GM12878 (cell line): Measurements from ENCODE around the gene MTFMT. TPM values are rescaled to one million over a fixed set of nuclear protein-coding genes. Genes with fewer than 3 reads are reported as not detected.

Experiments used
- ATAC-seq: fragments of 200-7000 bp; cut with Tn5 transposase; 3 replicates; pipeline ENCODE4 v1.9.1; 2020; ENCODE audit warnings: mild to moderate bottlenecking, moderate library complexity
- BruUV-seq: library from RNA; stranded (reverse); fragments of 400-500 nt; replicated peaks from 2 replicates; lab custom pipeline; 2021; lab: Mats Ljungman, UMichigan
- CTCF ChIA-PET: fragments of 300-600 bp; sonication (Branson Sonifier 250); formaldehyde crosslinking; extraction: SDS; loops from one replicate; lab custom pipeline; 2021; ENCODE audit warnings: inconsistent platforms; lab: Yijun Ruan, JAX
- POLR2A ChIA-PET: fragments of 350-600 bp; formaldehyde crosslinking; extraction: SDS; loops from one replicate; lab custom pipeline; 2021; ENCODE audit warnings: inconsistent platforms; lab: Charles Lee
- RAD21 ChIA-PET: fragments of 300-600 bp; sonication (Branson Sonifier 250); formaldehyde crosslinking; loops from one replicate; lab custom pipeline; 2023; ENCODE audit warnings: antibody characterized with exemption; ENCODE audit not compliant: unreplicated experiment; lab: Charles Lee
- SMC1A ChIA-PET: fragments of 300-600 bp; sonication (Branson Sonifier 250); formaldehyde crosslinking; loops from one replicate; lab custom pipeline; 2023; ENCODE audit not compliant: unreplicated experiment, uncharacterized antibody; lab: Charles Lee
- DNase-seq: peaks from one replicate; pipeline ENCODE4 v3.0.0-alpha.2; 2011; ENCODE audit warnings: low read depth, low spot score
- FAIRE-seq: peaks from 3 replicates; lab custom pipeline; 2011; peaks lifted over from hg19 to GRCh38; lab: Jason Lieb, UNC
- H2AFZ ChIP-seq: 2 replicates; pipeline ENCODE4 v1.6.0; 2011; ENCODE audit warnings: low read depth, low read length, control low read depth; ENCODE audit not compliant: control insufficient read depth
- H3K27ac ChIP-seq: 2 replicates; pipeline ENCODE4 v1.5.1; 2011; ENCODE audit warnings: control low read depth; ENCODE audit not compliant: control insufficient read depth, insufficient read depth
- H3K27me3 ChIP-seq, 2 experiments: replicated peaks in 1 of 2; 2 replicates each; pipeline versions ENCODE4 v1.6.0 to v1.6.1; 2011; ENCODE audit warnings: low read length in 1 of 2; ENCODE audit not compliant: control insufficient read depth in 2 of 2, insufficient read depth in 2 of 2
- H3K36me3 ChIP-seq, 2 experiments: 2 replicates each; pipeline ENCODE4 v1.5.1; 2011; ENCODE audit warnings: low read length in 1 of 2; ENCODE audit not compliant: control insufficient read depth in 2 of 2, insufficient read depth in 2 of 2
- H3K4me1 ChIP-seq: 2 replicates; pipeline ENCODE4 v1.6.1; 2011; ENCODE audit warnings: mild to moderate bottlenecking, low read length, moderate library complexity, mixed read lengths; ENCODE audit not compliant: control insufficient read depth, insufficient read depth
- H3K4me2 ChIP-seq: 2 replicates; pipeline ENCODE4 v1.6.0; 2011; ENCODE audit warnings: control low read depth; ENCODE audit not compliant: control insufficient read depth, insufficient read depth
- H3K4me3 ChIP-seq: fragments of 200-600 bp; sonication (generic); 2 replicates; pipeline ENCODE4 v1.5.1; 2016
- H3K79me2 ChIP-seq: 2 replicates; pipeline ENCODE4 v1.6.0; 2011; ENCODE audit warnings: low read length; ENCODE audit not compliant: control insufficient read depth, insufficient read depth
- H3K9ac ChIP-seq: 2 replicates; pipeline ENCODE4 v1.8.0; 2011; ENCODE audit warnings: low read length, control low read depth, mixed read lengths; ENCODE audit not compliant: control insufficient read depth, insufficient read depth
- H3K9me3 ChIP-seq: replicated peaks from 3 replicates; pipeline ENCODE4 v1.5.1; 2011; ENCODE audit warnings: mild to moderate bottlenecking, low read length; ENCODE audit not compliant: control insufficient read depth, insufficient read depth
- H4K20me1 ChIP-seq: 2 replicates; pipeline ENCODE4 v1.6.0; 2011; ENCODE audit not compliant: control insufficient read depth, insufficient read depth
- CHD1 ChIP-seq: IDR thresholded peaks from 2 replicates; pipeline ENCODE4 v1.6.1; 2012; ENCODE audit warnings: low read depth, low read length, improper control_type of control experiment
- FOS ChIP-seq: IDR thresholded peaks from 3 replicates; pipeline ENCODE4 v1.6.1; 2011; ENCODE audit warnings: borderline replicate concordance; ENCODE audit not compliant: insufficient read length; ENCODE audit errors: extremely low read depth
- MLLT1 ChIP-seq: fragments of 450-650 bp; IDR thresholded peaks from 2 replicates; pipeline ENCODE4 v1.6.1; 2016; ENCODE audit warnings: mild to moderate bottlenecking
- SIN3A ChIP-seq: IDR thresholded peaks from 2 replicates; pipeline ENCODE4 v1.6.1; 2012; ENCODE audit warnings: low read depth, low read length, improper control_type of control experiment
- SPI1 ChIP-seq: IDR thresholded peaks from 2 replicates; pipeline ENCODE4 v1.6.1; 2011; ENCODE audit warnings: low read depth, mild to moderate bottlenecking, low read length, moderate library complexity, borderline replicate concordance; ENCODE audit not compliant: insufficient read depth
- YBX1 ChIP-seq: fragments of 450-650 bp; IDR thresholded peaks from 2 replicates; pipeline ENCODE4 v1.6.1; 2016; ENCODE audit warnings: antibody characterized with exemption
- WGBS: methylation state at CpG from one replicate; pipeline ENCODE4 v1.1.6; 2016; ENCODE audit warnings: low lambda C conversion rate; ENCODE audit not compliant: insufficient replicate concordance, insufficient coverage; ENCODE audit errors: missing lambda C conversion rate; 5-methylcytosine and 5-hydroxymethylcytosine counted together
- in situ Hi-C: fragments of 300-500 bp; cut with MboI; formaldehyde crosslinking; loops from 9 replicates; pipeline ENCODE4 v1.14.3; 2018; ENCODE audit warnings: mixed read lengths
- intact Hi-C: fragments of 100-400 bp; cut with micrococcal nuclease; formaldehyde crosslinking; loops from one replicate; pipeline ENCODE4 v1.14.2; 2022; ENCODE audit not compliant: unreplicated experiment
- polyA plus RNA-seq, 11 experiments: library from polyadenylated mRNA; depleted of rRNA in 4 of 11; unstranded in 6 of 11; stranded (reverse) in 5 of 11; fragments of >200 nt; fragmentation: Nextera tagmentation in 4 of 11; fragmentation: Illumina TruSeq in 1 of 11; extraction: Ambion mirVana in 4 of 11; extraction: Trizol in 1 of 11; gene quantifications; 1 replicate in 1 of 11; 2 replicates in 10 of 11; pipeline versions ENCODE4 v1.2.1 to v1.2.3, GENCODE V29; 2011 to 2016; ENCODE audit warnings: inconsistent platforms in 2 of 11, missing spikeins in 2 of 11, low read depth in 1 of 11
- total RNA-seq, 4 experiments: library from RNA; depleted of rRNA in 3 of 4; stranded (reverse); fragments of >200 nt in 3 of 4; fragmentation: Illumina TruSeq in 1 of 4; extraction: Trizol in 1 of 4; gene quantifications; 2 replicates each; pipeline versions ENCODE4 v1.2.1 to v1.2.3, GENCODE V29; 2013 to 2021

Gene MTFMT
- total and polyA plus RNA-seq, 10 of the 15 experiments (the other 5 are each of a cell fraction or from before 2014, with no cell fraction given): 1.7 to 29.8 (median 17.4) TPM

GRCh38 chr15:65028338-65028737, 1.1 kb downstream of the MTFMT start:
- peaks cover 11% of the 10 kb centered on the region for H3K4me1 ChIP-seq
- H3K4me3 ChIP-seq: peak overlapping the region; percentile 95
- peak overlapping the region; percentile 60 for H3K27ac ChIP-seq
- H4K20me1 ChIP-seq: no peaks in the 10 kb centered on the region
- H3K36me3 ChIP-seq: peaks cover 0 to 11% of the 10 kb centered on the region in 2 experiments; a peak in 1 of 4 replicates
- intact Hi-C loops: loop anchor here (2.0 to 5.0 kb wide), 2 partner anchors 38 to 136 kb away; no protein-coding TSS in a partner anchor
- TF ChIP-seq FOS: no peak
- TF ChIP-seq YBX1: 0 out of 2 replicates have a peak, but pooled peaks have one; percentile 29
- no peak for TF ChIP-seq CHD1
- peak; percentile 19; the same call in 1 of the 2 replicates for TF ChIP-seq MLLT1
- WGBS: 34% methylated on average over 10 of the region's 10 CpGs
- H3K79me2 ChIP-seq: peaks cover 20% of the 10 kb centered on the region
- peak; percentile 27 for ATAC-seq
- no peaks in the 10 kb centered on the region for H3K9me3 ChIP-seq
- FAIRE-seq: no peak
- TSS peak; percentile 54 for BruUV-seq
- POLR2A ChIA-PET: interaction anchor here (0.6 kb wide), 1 partner anchor 225 kb away, joined by 4 read pairs; no protein-coding TSS in a partner anchor
- RAD21 ChIA-PET: no interaction called here
- in situ Hi-C loops: no loop called here
- SMC1A ChIA-PET: interaction anchor here (1.5 kb wide), 1 partner anchor 65 kb away, joined by 4 read pairs; no protein-coding TSS in a partner anchor
- H3K27me3 ChIP-seq: no peaks in the 10 kb centered on the region
- H2AFZ ChIP-seq: peak overlapping the region; percentile 39; the same call in 1 of the 2 replicates
- CTCF ChIA-PET: interaction anchor here (0.6 kb wide), 1 partner anchor 53 kb away, joined by 3 read pairs; no protein-coding TSS in a partner anchor
- H3K9ac ChIP-seq: peak overlapping the region; percentile 74
- DNase-seq: no peak
- H3K4me2 ChIP-seq: peak overlapping the region; percentile 62

GRCh38 chr15:65027593-65027992, 1.8 kb downstream of the MTFMT start:
- H3K9me3 ChIP-seq: no peaks in the 10 kb centered on the region
- peaks cover 20% of the 10 kb centered on the region for H3K79me2 ChIP-seq
- ChIA-PET CTCF (no interaction called here), SMC1A (interaction anchor here (0.6 to 1.5 kb wide), 4 partner anchors 16 to 65 kb away, joined by 3 to 4 read pairs (median 3); no protein-coding TSS in a partner anchor)
- H3K4me3 ChIP-seq: peak overlapping the region; percentile 95
- H3K27ac ChIP-seq: 0 out of 2 replicates have a peak overlapping the region, but pooled peaks have one; percentile 0
- intact Hi-C loops (loop anchor here (5.0 kb wide), 1 partner anchor 135 kb away; no protein-coding TSS in a partner anchor), in situ Hi-C loops (no loop called here)
- no peak overlapping the region; the same call in 1 of the 2 replicates for H3K9ac ChIP-seq
- DNase-seq (no peak), FAIRE-seq (no peak)
- peaks cover 9% of the 10 kb centered on the region for H3K4me1 ChIP-seq
- no peaks in the 10 kb centered on the region for H4K20me1 ChIP-seq
- 0% methylated on average over 1 of the region's 1 CpG for WGBS
- peaks cover 0 to 11% of the 10 kb centered on the region in 2 experiments; a peak in 1 of 4 replicates for H3K36me3 ChIP-seq
- peak; percentile 59 for TF ChIP-seq SPI1
- TF ChIP-seq SIN3A: no peak
- TF ChIP-seq, all 136 proteins: peak for 1
- POLR2A ChIA-PET: interaction anchor here (0.6 to 0.8 kb wide), 2 partner anchors 37 to 155 kb away, joined by 3 read pairs; no protein-coding TSS in a partner anchor
- RAD21 ChIA-PET: no interaction called here
- H2AFZ ChIP-seq: no peak overlapping the region
- no TSS peak for BruUV-seq
- peak overlapping the region; percentile 62 for H3K4me2 ChIP-seq
- ATAC-seq: no peak
- no peaks in the 10 kb centered on the region for H3K27me3 ChIP-seq
